ENCODE measurements around the gene ODAPH.

Gene ODAPH

DNA sequence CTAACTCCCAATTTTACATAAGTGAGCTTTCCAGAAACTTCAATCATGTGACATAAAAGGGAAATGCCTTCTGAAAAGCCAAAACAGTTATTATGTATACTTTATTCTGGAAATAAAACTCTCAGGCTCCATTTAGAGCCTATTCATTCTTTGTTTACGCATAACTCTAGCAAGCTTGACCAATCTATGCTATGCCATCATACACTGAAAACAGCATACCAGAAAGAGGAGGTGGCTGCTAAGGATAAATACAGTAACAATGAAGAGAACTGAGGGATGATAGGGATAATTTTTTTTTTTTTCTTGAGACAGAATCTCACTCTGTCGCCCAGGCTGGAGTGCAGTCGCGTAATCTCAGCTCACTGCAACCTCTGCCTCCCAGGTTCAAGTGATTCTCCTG lies 50.1 kb downstream of the ODAPH start:
- Histone ChIP-seq H3K79me2 (ENCODE audit: insufficient read depth, low read length) (no peaks in the 10 kb centered on the region), H3K36me3 (ENCODE audit: insufficient read depth, low read length) (no peaks in the 10 kb centered on the region), H3K4me3 (ENCODE audit: low read length, poor library complexity, severe bottlenecking) (no peak overlapping the region), H3F3A (ENCODE audit: low read depth) (no peaks in the 10 kb centered on the region), H3K9me2 (replicated peaks; ENCODE audit: low read depth, low read length) (no peaks in the 10 kb centered on the region), H3K4me1 (ENCODE audit: insufficient read depth, low read length, poor library complexity, severe bottlenecking) (no peaks in the 10 kb centered on the region), H2AFZ (ENCODE audit: low read length) (no peak overlapping the region), H3K9me3 (ENCODE audit: insufficient read depth, low read depth, low read length) (no peaks in the 10 kb centered on the region), H3K4me2 (ENCODE audit: low read depth, low read length, poor library complexity, severe bottlenecking) (no peak overlapping the region), H3K9ac (ENCODE audit: low read depth, low read length, poor library complexity, severe bottlenecking) (no peak overlapping the region), H3K27me3 (ENCODE audit: insufficient read depth, low read length, poor library complexity, severe bottlenecking) (no peaks in the 10 kb centered on the region), H4K20me1 (ENCODE audit: insufficient read depth, low read length, poor library complexity, severe bottlenecking) (no peaks in the 10 kb centered on the region)
- TF ChIP-seq, protein P1, sequence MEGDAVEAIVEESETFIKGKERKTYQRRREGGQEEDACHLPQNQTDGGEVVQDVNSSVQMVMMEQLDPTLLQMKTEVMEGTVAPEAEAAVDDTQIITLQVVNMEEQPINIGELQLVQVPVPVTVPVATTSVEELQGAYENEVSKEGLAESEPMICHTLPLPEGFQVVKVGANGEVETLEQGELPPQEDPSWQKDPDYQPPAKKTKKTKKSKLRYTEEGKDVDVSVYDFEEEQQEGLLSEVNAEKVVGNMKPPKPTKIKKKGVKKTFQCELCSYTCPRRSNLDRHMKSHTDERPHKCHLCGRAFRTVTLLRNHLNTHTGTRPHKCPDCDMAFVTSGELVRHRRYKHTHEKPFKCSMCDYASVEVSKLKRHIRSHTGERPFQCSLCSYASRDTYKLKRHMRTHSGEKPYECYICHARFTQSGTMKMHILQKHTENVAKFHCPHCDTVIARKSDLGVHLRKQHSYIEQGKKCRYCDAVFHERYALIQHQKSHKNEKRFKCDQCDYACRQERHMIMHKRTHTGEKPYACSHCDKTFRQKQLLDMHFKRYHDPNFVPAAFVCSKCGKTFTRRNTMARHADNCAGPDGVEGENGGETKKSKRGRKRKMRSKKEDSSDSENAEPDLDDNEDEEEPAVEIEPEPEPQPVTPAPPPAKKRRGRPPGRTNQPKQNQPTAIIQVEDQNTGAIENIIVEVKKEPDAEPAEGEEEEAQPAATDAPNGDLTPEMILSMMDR (conservative IDR thresholded peaks at IDR 0.05; ENCODE audit: low read length): no peak
- no peak for TF ChIP-seq EZH2phosphoT487 (IDR thresholded peaks at IDR 0.05; ENCODE audit: borderline replicate concordance)

DNA sequence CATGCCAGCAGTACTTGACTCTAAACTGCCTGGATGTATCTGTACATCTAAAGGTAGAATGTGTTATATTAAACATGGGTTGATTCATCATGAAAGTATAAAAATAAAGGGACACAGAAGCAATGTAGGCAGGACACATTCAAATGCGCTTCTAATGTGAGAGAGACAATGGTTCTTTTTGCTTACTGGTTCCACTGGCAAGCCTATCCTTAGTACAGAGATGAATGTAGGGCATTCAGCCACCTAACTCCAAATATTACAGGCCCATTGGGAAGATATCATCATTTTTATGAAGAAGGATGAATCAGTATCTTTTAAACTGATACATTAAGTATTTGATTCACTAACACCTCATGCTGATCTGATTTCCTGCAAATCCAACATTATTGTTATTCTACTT lies 56.4 kb downstream of the ODAPH start:
- Histone ChIP-seq H3K79me2 (ENCODE audit: insufficient read depth, low read length) (no peaks in the 10 kb centered on the region), H3K9me3 (ENCODE audit: insufficient read depth, low read depth, low read length) (no peaks in the 10 kb centered on the region), H3K9me2 (replicated peaks; ENCODE audit: low read depth, low read length) (no peaks in the 10 kb centered on the region), H3K4me1 (ENCODE audit: insufficient read depth, low read length, poor library complexity, severe bottlenecking) (no peaks in the 10 kb centered on the region), H3K4me2 (ENCODE audit: low read depth, low read length, poor library complexity, severe bottlenecking) (no peak overlapping the region), H3F3A (ENCODE audit: low read depth) (no peaks in the 10 kb centered on the region), H3K27me3 (ENCODE audit: insufficient read depth, low read length, poor library complexity, severe bottlenecking) (no peaks in the 10 kb centered on the region), H4K20me1 (ENCODE audit: insufficient read depth, low read length, poor library complexity, severe bottlenecking) (no peaks in the 10 kb centered on the region), H3K4me3 (ENCODE audit: low read length, poor library complexity, severe bottlenecking) (no peak overlapping the region), H3K9ac (ENCODE audit: low read depth, low read length, poor library complexity, severe bottlenecking) (no peak overlapping the region), H2AFZ (ENCODE audit: low read length) (no peak overlapping the region), H3K36me3 (ENCODE audit: insufficient read depth, low read length) (no peaks in the 10 kb centered on the region)
- TF ChIP-seq, protein P1 (conservative IDR thresholded peaks at IDR 0.05; ENCODE audit: low read length): no peak
- TF ChIP-seq EZH2phosphoT487 (IDR thresholded peaks at IDR 0.05; ENCODE audit: borderline replicate concordance): no peak

All from Loucy (cell line).